Medulla oblongata (tissue), 1 donor: ENCODE results near the gene MYBBP1A.
A peak's percentile ranks its signal among the peaks of the same experiment; 100 is the strongest.

ENCODE experiments used
- DNase-seq: peaks from one replicate; pipeline ENCODE4 v3.0.0-alpha.2; 2015; ENCODE audit errors: extremely low spot score

MYBBP1A gene

GRCh38 chr17:4549781-4550533, 5.2 kb downstream of the MYBBP1A start:
- no peak for DNase-seq

- no peak for DNase-seq
Observed at GRCh38 chr17:4548721-4549531, 6.3 kb downstream of the MYBBP1A start.

DNA sequence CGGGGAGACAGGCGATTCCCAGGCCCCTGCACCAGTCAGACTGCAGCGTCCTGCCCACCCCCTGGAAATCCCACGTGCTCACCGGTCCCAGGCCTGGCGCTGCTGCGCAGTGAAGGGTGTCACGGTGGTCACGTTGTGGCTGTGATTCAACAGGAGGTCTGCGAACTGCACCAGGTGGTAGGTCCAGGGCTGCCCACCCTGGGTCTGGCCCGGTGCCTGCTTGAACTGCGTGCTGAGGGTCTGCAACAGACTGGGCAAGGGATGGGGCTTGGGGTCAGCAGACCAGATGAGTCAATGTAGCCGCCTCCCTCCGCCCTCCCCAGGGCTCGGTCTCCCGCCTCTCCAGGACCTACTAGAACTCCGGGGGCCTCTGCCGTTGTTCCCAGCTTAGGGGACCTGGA, 7.1 kb downstream of the MYBBP1A start:
- no peak for DNase-seq

- no peak for DNase-seq
Observed at GRCh38 chr17:4547118-4547906, 7.9 kb downstream of the MYBBP1A start.

- no peak for DNase-seq
Observed at GRCh38 chr17:4545217-4545951, 9.8 kb downstream of the MYBBP1A start.

GRCh38 chr17:4544951-4545216, 10.3 kb downstream of the MYBBP1A start:
- no peak for DNase-seq

DNA sequence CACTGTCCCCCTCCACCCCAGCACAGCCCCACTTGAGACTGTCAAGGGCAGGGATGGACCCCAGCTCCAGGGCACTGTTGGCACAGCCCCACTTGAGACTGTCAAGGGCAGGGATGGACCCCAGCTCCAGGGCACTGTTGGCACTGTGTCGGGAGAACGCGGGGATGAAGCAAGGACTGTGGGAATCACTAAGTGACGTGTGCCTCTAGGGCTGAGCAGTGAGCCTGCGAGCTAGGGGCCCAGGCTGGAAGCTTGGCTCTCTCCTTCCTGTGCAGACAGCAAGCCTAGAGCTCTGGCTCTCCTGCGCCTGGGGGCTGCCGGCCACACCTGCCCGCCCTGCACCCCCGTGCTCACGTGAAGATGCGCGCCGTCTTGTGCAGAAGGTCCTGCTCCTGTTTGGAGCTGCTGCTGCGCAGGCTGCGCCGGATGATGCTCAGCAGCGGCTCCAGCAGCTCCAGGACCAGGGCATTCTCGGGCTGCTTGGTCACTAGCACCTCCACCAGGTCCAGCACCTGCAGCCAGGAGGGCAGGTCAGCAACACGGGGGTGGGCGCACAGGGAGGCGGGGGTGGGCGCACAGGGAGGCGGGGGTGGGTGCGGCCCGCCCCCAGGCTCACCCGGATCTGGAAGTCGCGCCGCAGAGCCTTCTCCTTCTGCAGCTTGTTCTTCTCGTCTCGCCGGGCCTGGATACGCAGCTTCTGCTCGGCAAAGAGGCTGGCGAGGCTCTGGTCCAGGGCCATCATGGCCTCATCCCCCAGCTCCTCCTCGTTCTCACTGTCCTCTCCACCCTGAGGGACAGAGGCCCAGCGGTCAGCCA, 10.8 kb downstream of the MYBBP1A start:
- DNase-seq, result no peak

GRCh38 chr17:4543557-4544026, 11.6 kb downstream of the MYBBP1A start:
- DNase-seq, result no peak

- DNase-seq, result no peak
Observed at GRCh38 chr17:4542726-4543191, 12.4 kb downstream of the MYBBP1A start.

GRCh38 chr17:4542003-4542725, 13.0 kb downstream of the MYBBP1A start:
- DNase-seq, result no peak

DNA sequence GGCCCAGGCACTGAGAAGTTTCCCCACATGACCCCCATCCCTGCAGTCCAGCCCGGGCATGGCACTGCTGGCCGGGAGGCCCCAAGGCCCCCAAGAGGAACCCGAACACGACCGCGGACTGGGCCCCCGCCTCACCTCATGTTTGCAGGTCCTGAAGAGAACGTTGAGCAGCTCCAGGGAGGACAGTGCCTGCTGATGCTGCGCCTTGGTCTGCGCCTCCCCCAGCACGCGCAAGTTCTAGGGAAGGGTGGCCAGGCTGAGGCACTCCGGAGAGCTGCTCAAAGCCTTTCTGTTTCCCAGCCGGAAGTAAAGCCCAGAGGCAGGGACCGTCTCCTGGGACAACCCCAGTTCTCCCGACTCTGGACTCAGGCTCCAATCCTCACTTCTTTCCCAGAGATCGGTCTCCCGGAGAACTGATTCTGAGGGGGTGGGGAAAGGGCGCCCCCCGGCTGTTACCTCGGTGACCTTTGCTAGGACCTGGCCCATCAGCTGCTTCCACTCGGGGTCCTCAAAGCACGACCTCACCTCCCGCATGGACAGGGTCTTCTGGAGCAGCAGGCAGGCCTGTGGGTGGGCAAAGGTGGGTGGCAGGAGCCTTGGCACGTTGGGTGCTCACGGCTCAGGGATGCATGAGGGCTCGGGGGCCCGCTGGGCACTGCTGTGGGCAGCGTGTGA, 13.7 kb downstream of the MYBBP1A start:
- peak; percentile 50 for DNase-seq

DNA sequence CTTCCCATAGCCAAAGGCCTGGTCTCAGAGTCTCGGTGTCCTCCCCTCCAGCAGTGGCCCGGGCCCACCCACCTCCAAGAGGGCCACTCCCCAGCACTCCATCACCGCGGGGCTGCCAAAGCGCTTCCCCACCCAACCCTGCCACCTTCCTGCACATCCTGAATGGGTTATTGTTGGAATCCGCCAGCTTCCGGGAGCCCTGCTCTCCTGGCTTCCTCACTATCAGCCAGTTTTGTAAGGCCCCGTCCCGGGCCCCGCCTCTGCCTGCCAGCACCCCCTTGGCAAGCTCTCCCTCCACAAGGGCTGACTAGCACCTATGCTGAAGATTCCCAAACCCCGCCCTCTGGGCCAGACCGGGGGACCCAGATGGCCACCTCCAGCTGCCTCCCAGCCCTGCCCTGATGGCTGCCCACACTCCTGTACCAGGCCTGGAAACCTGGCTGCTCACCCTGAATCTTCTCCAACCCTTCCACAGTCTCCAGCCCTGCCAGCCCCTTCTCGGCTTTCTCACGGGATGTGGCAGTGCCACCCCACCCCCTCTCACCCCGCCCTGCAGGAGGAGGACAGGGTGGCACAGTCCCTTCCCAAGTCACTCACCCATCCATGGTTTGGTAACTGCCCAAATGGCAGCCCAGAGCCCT, 14.4 kb downstream of the MYBBP1A start:
- no peak for DNase-seq

- no peak for DNase-seq
Observed at GRCh38 chr17:4540224-4540651, 14.9 kb downstream of the MYBBP1A start.

DNA sequence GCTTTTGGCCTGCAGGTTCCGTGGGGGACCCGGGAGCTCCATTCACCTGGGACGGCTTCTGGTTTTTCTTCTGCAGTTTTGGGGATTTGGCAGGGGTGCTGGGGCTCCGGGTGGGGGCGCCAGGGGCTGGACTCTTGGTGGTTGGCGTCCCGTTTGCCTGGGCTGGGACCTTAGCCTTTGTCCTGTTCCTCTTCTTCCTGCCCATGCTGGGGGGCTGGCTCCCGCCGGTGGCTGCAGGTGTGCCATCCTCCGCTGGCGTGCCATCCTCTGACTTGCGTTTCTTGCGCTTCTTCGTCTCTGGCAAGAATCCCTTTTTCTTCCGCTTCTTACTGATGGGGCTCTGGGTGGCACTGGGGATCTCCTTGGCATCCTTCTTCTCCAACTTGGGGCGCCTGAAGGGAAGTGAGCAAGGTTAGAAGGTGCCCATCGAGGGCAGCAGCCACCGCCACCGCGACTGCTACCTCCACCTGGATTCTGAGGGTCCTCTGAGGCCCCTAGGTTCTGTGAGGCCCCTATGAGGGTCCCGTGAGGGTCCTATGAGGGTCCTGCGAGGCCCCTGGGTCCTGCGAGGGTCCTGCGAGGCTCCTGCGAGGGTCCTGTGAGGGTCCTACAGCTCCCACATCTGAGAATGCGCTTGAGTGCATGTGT, 15.5 kb downstream of the MYBBP1A start:
- DNase-seq, result no peak

- no peak for DNase-seq
Observed at GRCh38 chr17:4539025-4539424, 16.2 kb downstream of the MYBBP1A start.

DNA sequence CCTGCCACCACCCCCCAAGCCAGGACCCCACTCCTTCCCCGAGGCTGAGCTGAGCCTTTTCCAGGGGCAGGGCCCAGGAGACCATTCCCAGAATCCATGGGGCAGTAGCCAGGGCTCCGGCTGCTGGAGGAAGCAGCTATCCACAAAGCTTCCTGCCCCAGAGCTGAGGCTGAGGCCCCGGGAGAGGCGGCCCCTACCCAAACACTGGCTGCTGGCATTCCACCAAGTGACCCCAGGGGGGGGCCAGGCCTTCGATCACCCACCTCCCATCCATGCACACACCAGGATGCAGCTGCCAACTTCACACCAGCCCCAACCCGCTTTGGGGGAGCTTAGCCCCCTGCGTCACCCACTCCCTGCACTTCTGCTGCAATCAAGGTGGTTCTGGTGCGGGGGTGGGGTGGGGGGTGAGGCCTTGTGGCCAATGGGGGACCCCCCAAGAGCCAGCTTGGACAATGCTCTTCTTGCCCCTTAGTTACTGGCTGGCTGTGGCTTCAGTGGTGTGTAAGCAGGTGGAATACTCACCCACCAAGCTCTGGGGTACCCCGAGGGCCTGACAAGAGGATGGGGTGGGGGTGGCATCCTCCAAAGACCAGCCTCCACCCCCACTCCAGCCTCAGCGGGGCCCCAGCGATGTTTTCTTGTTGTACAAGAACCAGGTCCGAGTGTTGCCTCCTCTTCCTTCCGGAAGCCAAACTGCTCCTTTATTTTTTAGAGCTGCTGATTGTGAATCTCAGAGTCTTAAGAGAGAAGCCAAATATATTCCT, 16.8 kb downstream of the MYBBP1A start:
- DNase-seq, result no peak

DNA sequence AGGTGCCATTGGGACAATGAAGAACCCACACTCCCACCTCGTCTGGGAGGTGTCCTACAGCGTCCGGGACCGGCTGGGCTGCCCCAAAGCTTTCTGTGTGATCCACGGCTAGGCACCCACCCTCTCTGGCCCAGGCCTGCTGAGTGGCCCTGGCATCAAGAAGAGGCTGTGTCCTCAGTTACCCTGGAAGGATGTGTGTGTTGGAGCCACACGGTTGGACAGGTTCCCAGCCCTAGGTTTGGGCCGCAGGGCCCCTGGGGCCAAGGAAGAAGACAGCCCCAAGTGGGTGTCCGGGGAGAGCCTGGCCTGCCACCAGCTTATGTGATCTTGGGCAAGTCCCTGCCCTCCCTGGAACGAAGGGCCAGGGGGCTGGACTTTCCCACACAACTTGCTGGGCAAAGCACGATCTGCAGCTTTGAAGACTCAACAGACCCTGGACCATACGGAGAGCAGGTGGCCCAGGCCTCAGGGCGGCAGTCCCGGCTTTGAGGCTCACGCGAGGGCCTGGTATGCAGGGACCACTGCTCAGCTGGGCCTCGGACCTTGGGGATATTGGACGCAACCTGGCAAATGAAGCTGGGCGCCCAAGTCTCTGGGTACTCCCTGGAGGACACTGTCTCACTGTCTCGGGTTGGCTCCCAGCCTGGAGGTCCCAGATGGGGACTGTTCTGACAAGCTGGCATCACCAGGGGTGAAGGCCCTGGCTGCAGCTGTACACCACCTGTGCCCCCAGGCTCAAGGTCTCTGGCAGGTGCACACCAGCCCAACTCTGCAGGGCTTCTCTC, 17.5 kb downstream of the MYBBP1A start:
- peak; percentile 86 for DNase-seq
